PC-9 (cell line): ENCODE measurements around the gene RIBC2. TPM values are rescaled to one million over a fixed set of nuclear protein-coding genes. Genes with fewer than 3 reads are reported as not detected.
"Not testable (repeated sequence)": the region's sequence is repeated elsewhere in the genome, so short reads cannot be mapped to it uniquely, and the experiment has no call there.

Experiments
- BruUV-seq: library from RNA; stranded (reverse); fragments of 400-500 nt; replicated peaks from 2 replicates; lab custom pipeline; 2021; lab: Mats Ljungman, UMichigan
- CTCF ChIA-PET: fragments of 300-600 bp; sonication (Branson Sonifier 250); formaldehyde crosslinking; loops from one replicate; lab custom pipeline; 2022; ENCODE audit warnings: antibody characterized with exemption; lab: Charles Lee
- POLR2A ChIA-PET: fragments of 300-600 bp; sonication (Branson Sonifier 250); formaldehyde crosslinking; loops from one replicate; lab custom pipeline; 2022; ENCODE audit warnings: antibody characterized with exemption; ENCODE audit not compliant: unreplicated experiment; lab: Charles Lee
- DNase-seq, 2 experiments: peaks; one replicate each; pipeline versions ENCODE4 v3.0.0 to v3.0.0-alpha.2; 2015 to 2022; ENCODE audit warnings: mixed read lengths in 1 of 2
- H2AFZ ChIP-seq: fragments of 200-600 bp; sonication (generic); 2 replicates; pipeline ENCODE4 v1.8.1; 2017; ENCODE audit warnings: antibody characterized with exemption
- H3F3A ChIP-seq: fragments of 200-600 bp; sonication (generic); 2 replicates; pipeline ENCODE4 v1.8.1; 2017; ENCODE audit warnings: antibody characterized with exemption, mild to moderate bottlenecking, low read depth; ENCODE audit not compliant: insufficient read depth
- H3K27ac ChIP-seq: fragments of 200-600 bp; sonication (generic); 2 replicates; pipeline ENCODE4 v1.6.1; 2016; ENCODE audit warnings: mixed run types
- H3K27me3 ChIP-seq: fragments of 200-600 bp; sonication (generic); 2 replicates; pipeline ENCODE4 v1.6.1; 2016; ENCODE audit warnings: low read depth, mixed run types; ENCODE audit not compliant: insufficient read depth
- H3K36me3 ChIP-seq: fragments of 200-600 bp; sonication (generic); 2 replicates; pipeline ENCODE4 v1.6.1; 2016; ENCODE audit warnings: low read depth, mixed run types
- H3K4me1 ChIP-seq: fragments of 200-600 bp; sonication (generic); replicated peaks from 2 replicates; pipeline ENCODE4 v1.6.1; 2016; ENCODE audit warnings: mixed run types; ENCODE audit not compliant: insufficient read depth
- H3K4me2 ChIP-seq: fragments of 200-600 bp; sonication (generic); 2 replicates; pipeline ENCODE4 v1.6.1; 2017; ENCODE audit warnings: mixed run types
- H3K4me3 ChIP-seq: fragments of 200-600 bp; sonication (generic); 2 replicates; pipeline ENCODE4 v1.6.1; 2016; ENCODE audit warnings: mixed run types
- H3K79me2 ChIP-seq: fragments of 200-600 bp; sonication (generic); 2 replicates; pipeline ENCODE4 v1.6.1; 2017; ENCODE audit warnings: low read depth, mixed run types
- H3K9me2 ChIP-seq: fragments of 200-600 bp; sonication (generic); 2 replicates; pipeline ENCODE4 v1.8.1; 2017; ENCODE audit warnings: mild to moderate bottlenecking; ENCODE audit not compliant: insufficient read depth
- H3K9me3 ChIP-seq: fragments of 200-600 bp; sonication (generic); 2 replicates; pipeline ENCODE4 v1.8.1; 2016; ENCODE audit warnings: low read depth; ENCODE audit not compliant: insufficient read depth
- H4K20me1 ChIP-seq: fragments of 200-600 bp; sonication (generic); 2 replicates; pipeline ENCODE4 v1.8.1; 2017; ENCODE audit not compliant: insufficient read depth
- CTCF ChIP-seq: fragments of 200-600 bp; sonication (generic); conservative IDR thresholded peaks from 2 replicates; pipeline ENCODE4 v1.6.1; 2017; ENCODE audit warnings: mixed run types, antibody characterized with exemption, mild to moderate bottlenecking, moderate library complexity
- EZH2 ChIP-seq: fragments of 200-600 bp; sonication (generic); IDR thresholded peaks from 2 replicates; pipeline ENCODE4 v1.8.0; 2017; ENCODE audit warnings: antibody characterized with exemption, low read depth
- intact Hi-C: fragments of 100-400 bp; cut with micrococcal nuclease; formaldehyde crosslinking; loops from one replicate; pipeline ENCODE4 v1.10.0; 2022; ENCODE audit not compliant: unreplicated experiment
- total RNA-seq: library from RNA; stranded (reverse); gene quantifications from 2 replicates; pipeline ENCODE4 v1.2.3, GENCODE V29; 2021

Gene RIBC2
- total RNA-seq, 1 experiment from 2014 or later = 11.0 TPM

GRCh38 chr22:45435544-45436139 is 22.1 kb downstream of the RIBC2 start:
- Histone ChIP-seq H3K4me3 (no peak overlapping the region), H3K4me2 (peak overlapping the region; percentile 49), H3K27ac (no peak overlapping the region), H3K27me3 (no peaks in the 10 kb centered on the region), H3K79me2 (no peaks in the 10 kb centered on the region), H3K36me3 (no peaks in the 10 kb centered on the region), H3K9me2 (no peaks in the 10 kb centered on the region), H3K9me3 (no peaks in the 10 kb centered on the region), H3F3A (peaks cover 8% of the 10 kb centered on the region; the same call in 1 of the 2 replicates), H3K4me1 (peaks cover 12% of the 10 kb centered on the region), H4K20me1 (no peaks in the 10 kb centered on the region), H2AFZ (peak overlapping the region; percentile 53; the same call in 1 of the 2 replicates)
- ChIA-PET CTCF (no interaction called here), POLR2A (no interaction called here)
- DNase-seq = peak; percentile 82 to 87
- intact Hi-C loops = loop anchor here (1.0 to 10.0 kb wide), 2 partner anchors 121 to 166 kb away; no protein-coding TSS in a partner anchor
- BruUV-seq = no TSS peak
- TF ChIP-seq EZH2 = no peak
- TF ChIP-seq CTCF = peak; percentile 97

GRCh38 chr22:45436871-45437517 is 23.5 kb downstream of the RIBC2 start:
- H3F3A ChIP-seq, H3K4me2 ChIP-seq, POLR2A ChIA-PET, H2AFZ ChIP-seq, H3K9me2 ChIP-seq, H3K27ac ChIP-seq, BruUV-seq, H3K4me3 ChIP-seq, H3K9me3 ChIP-seq, DNase-seq, H3K79me2 ChIP-seq, H3K27me3 ChIP-seq, H4K20me1 ChIP-seq, H3K36me3 ChIP-seq, CTCF ChIA-PET: not testable (repeated sequence)
- intact Hi-C loops = loop anchor here (10.0 kb wide), 1 partner anchor 122 kb away; no protein-coding TSS in a partner anchor
- peaks cover 26% of the 10 kb centered on the region for H3K4me1 ChIP-seq

- intact Hi-C loops = loop anchor here (10.0 kb wide), 1 partner anchor 124 kb away; no protein-coding TSS in a partner anchor
- TF ChIP-seq CTCF = no peak
- TF ChIP-seq EZH2 = no peak
These were observed 24.8 kb downstream of the RIBC2 start for GRCh38 chr22:45438336-45438735.

GRCh38 chr22:45440688-45441087 is 27.2 kb downstream of the RIBC2 start:
- CTCF ChIA-PET, H3K36me3 ChIP-seq, H3K27me3 ChIP-seq, H3K79me2 ChIP-seq, H3K9me2 ChIP-seq, BruUV-seq, H4K20me1 ChIP-seq, DNase-seq, H3K9me3 ChIP-seq: not testable (repeated sequence)
- H3K4me3 ChIP-seq = peak overlapping the region; percentile 21; the same call in 1 of the 2 replicates
- POLR2A ChIA-PET = interaction anchor here (0.7 kb wide), 1 partner anchor 228 kb away, joined by 3 read pairs; no protein-coding TSS in a partner anchor
- H3K4me2 ChIP-seq = peak overlapping the region; percentile 67
- peak overlapping the region; percentile 40; the same call in 1 of the 2 replicates for H2AFZ ChIP-seq
- peaks cover 25% of the 10 kb centered on the region for H3F3A ChIP-seq
- H3K4me1 ChIP-seq = peaks cover 52% of the 10 kb centered on the region
- intact Hi-C loops = loop anchor here (1.0 to 10.0 kb wide), 4 partner anchors 76 to 194 kb away; no protein-coding TSS in a partner anchor
- peak overlapping the region; percentile 17; the same call in 1 of the 2 replicates for H3K27ac ChIP-seq

More at GRCh38 chr22:45438336-45438735, 24.8 kb downstream of the RIBC2 start:
- Histone ChIP-seq H3K4me2 (no peak overlapping the region), H3K36me3 (no peaks in the 10 kb centered on the region), H3K9me3 (no peaks in the 10 kb centered on the region), H3K79me2 (no peaks in the 10 kb centered on the region), H2AFZ (no peak overlapping the region), H3K27me3 (no peaks in the 10 kb centered on the region), H3F3A (peaks cover 13% of the 10 kb centered on the region; the same call in 1 of the 2 replicates), H3K27ac (no peak overlapping the region), H3K9me2 (no peaks in the 10 kb centered on the region), H3K4me3 (no peak overlapping the region), H3K4me1 (peaks cover 34% of the 10 kb centered on the region), H4K20me1 (no peaks in the 10 kb centered on the region)
- POLR2A ChIA-PET = no interaction called here
- CTCF ChIA-PET = no interaction called here
- BruUV-seq = no TSS peak
- DNase-seq = no peak
